WTC11 (cell line): ENCODE data around the gene DRD4.

ENCODE experiments used
- CBFB ChIP-seq: sonication (generic); formaldehyde crosslinking; IDR thresholded peaks from 2 replicates; pipeline ENCODE4 v1.8.1; 2022; ENCODE audit warnings: mild to moderate bottlenecking, low read depth, missing genetic modification reagents
- ETV6 ChIP-seq: sonication (generic); formaldehyde crosslinking; IDR thresholded peaks from 2 replicates; pipeline ENCODE4 v1.8.1; 2022; ENCODE audit warnings: mild to moderate bottlenecking, missing genetic modification reagents
- KAT7 ChIP-seq: sonication (generic); formaldehyde crosslinking; IDR thresholded peaks from 2 replicates; pipeline ENCODE4 v1.8.1; 2023; ENCODE audit warnings: missing genetic modification reagents, mild to moderate bottlenecking, borderline replicate concordance
- NFYB ChIP-seq: sonication (generic); formaldehyde crosslinking; conservative IDR thresholded peaks from 2 replicates; pipeline ENCODE4 v1.8.0; 2022; ENCODE audit warnings: low read depth, missing genetic modification reagents
- TF ChIP-seq, protein P1 (sequence below): sonication (generic); formaldehyde crosslinking; IDR thresholded peaks from 2 replicates; pipeline ENCODE4 v1.8.0; 2022; ENCODE audit warnings: missing genetic modification reagents
- TF ChIP-seq, protein P2 (sequence below): fragments of 200-600 bp; IDR thresholded peaks from 2 replicates; pipeline ENCODE4 v1.8.0; 2022; ENCODE audit warnings: antibody characterized with exemption
- TF ChIP-seq, protein P3 (sequence below): sonication (generic); formaldehyde crosslinking; IDR thresholded peaks from 2 replicates; pipeline ENCODE4 v1.8.1; 2022; ENCODE audit warnings: low read depth, missing genetic modification reagents, borderline replicate concordance
- TF ChIP-seq, protein P4 (sequence below): sonication (generic); formaldehyde crosslinking; IDR thresholded peaks from 2 replicates; pipeline ENCODE4 v1.8.1; 2023; ENCODE audit warnings: mild to moderate bottlenecking, moderate library complexity, missing genetic modification reagents

DNA sequence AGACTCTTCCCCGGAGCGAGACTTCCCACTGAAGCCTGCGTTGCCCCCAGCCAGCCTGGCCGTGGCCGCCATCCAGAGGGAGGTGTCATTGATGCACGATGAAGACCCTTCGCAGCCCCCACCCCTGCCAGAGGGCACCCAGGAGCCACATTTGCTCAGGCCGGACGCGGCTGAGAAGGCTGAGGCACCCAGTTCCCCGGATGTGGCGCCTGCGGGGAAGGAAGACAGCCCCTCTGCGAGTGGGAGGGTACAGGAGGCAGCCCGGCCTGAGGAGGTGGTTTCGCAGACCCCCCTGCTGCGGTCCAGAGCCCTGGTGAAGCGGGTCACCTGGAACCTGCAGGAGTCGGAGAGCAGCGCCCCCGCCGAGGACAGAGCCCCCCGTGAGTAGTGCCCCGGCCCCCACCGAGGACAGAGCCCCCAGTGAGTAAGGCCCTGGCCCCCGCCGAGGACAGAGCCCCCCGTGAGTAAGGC, 27.7 kb upstream of the DRD4 start:
- TF ChIP-seq, protein P1, sequence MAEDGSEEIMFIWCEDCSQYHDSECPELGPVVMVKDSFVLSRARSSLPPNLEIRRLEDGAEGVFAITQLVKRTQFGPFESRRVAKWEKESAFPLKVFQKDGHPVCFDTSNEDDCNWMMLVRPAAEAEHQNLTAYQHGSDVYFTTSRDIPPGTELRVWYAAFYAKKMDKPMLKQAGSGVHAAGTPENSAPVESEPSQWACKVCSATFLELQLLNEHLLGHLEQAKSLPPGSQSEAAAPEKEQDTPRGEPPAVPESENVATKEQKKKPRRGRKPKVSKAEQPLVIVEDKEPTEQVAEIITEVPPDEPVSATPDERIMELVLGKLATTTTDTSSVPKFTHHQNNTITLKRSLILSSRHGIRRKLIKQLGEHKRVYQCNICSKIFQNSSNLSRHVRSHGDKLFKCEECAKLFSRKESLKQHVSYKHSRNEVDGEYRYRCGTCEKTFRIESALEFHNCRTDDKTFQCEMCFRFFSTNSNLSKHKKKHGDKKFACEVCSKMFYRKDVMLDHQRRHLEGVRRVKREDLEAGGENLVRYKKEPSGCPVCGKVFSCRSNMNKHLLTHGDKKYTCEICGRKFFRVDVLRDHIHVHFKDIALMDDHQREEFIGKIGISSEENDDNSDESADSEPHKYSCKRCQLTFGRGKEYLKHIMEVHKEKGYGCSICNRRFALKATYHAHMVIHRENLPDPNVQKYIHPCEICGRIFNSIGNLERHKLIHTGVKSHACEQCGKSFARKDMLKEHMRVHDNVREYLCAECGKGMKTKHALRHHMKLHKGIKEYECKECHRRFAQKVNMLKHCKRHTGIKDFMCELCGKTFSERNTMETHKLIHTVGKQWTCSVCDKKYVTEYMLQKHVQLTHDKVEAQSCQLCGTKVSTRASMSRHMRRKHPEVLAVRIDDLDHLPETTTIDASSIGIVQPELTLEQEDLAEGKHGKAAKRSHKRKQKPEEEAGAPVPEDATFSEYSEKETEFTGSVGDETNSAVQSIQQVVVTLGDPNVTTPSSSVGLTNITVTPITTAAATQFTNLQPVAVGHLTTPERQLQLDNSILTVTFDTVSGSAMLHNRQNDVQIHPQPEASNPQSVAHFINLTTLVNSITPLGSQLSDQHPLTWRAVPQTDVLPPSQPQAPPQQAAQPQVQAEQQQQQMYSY (CRISPR knock-in tag), result no peak
- TF ChIP-seq ETV6 (CRISPR knock-in tag) (no peak), KAT7 (CRISPR knock-in tag) (no peak), NFYB (CRISPR knock-in tag) (no peak), CBFB (no peak)
- TF ChIP-seq, protein P2, sequence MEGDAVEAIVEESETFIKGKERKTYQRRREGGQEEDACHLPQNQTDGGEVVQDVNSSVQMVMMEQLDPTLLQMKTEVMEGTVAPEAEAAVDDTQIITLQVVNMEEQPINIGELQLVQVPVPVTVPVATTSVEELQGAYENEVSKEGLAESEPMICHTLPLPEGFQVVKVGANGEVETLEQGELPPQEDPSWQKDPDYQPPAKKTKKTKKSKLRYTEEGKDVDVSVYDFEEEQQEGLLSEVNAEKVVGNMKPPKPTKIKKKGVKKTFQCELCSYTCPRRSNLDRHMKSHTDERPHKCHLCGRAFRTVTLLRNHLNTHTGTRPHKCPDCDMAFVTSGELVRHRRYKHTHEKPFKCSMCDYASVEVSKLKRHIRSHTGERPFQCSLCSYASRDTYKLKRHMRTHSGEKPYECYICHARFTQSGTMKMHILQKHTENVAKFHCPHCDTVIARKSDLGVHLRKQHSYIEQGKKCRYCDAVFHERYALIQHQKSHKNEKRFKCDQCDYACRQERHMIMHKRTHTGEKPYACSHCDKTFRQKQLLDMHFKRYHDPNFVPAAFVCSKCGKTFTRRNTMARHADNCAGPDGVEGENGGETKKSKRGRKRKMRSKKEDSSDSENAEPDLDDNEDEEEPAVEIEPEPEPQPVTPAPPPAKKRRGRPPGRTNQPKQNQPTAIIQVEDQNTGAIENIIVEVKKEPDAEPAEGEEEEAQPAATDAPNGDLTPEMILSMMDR, result no peak
- TF ChIP-seq, protein P3, sequence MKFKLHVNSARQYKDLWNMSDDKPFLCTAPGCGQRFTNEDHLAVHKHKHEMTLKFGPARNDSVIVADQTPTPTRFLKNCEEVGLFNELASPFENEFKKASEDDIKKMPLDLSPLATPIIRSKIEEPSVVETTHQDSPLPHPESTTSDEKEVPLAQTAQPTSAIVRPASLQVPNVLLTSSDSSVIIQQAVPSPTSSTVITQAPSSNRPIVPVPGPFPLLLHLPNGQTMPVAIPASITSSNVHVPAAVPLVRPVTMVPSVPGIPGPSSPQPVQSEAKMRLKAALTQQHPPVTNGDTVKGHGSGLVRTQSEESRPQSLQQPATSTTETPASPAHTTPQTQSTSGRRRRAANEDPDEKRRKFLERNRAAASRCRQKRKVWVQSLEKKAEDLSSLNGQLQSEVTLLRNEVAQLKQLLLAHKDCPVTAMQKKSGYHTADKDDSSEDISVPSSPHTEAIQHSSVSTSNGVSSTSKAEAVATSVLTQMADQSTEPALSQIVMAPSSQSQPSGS, result no peak
- TF ChIP-seq, protein P4, sequence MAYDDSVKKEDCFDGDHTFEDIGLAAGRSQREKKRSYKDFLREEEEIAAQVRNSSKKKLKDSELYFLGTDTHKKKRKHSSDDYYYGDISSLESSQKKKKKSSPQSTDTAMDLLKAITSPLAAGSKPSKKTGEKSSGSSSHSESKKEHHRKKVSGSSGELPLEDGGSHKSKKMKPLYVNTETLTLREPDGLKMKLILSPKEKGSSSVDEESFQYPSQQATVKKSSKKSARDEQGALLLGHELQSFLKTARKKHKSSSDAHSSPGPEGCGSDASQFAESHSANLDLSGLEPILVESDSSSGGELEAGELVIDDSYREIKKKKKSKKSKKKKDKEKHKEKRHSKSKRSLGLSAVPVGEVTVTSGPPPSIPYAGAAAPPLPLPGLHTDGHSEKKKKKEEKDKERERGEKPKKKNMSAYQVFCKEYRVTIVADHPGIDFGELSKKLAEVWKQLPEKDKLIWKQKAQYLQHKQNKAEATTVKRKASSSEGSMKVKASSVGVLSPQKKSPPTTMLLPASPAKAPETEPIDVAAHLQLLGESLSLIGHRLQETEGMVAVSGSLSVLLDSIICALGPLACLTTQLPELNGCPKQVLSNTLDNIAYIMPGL (CRISPR knock-in tag), result no peak
